NCI-H345 treated with DMSO at 0.1 percent for 48 hours (cell line): ENCODE data around the gene NMNAT3.

Source experiments
- DNase-seq: peaks from one replicate; lab custom pipeline; 2025; ENCODE audit not compliant: unreplicated experiment; lab: John Stamatoyannopoulos, UW

Gene NMNAT3

DNA sequence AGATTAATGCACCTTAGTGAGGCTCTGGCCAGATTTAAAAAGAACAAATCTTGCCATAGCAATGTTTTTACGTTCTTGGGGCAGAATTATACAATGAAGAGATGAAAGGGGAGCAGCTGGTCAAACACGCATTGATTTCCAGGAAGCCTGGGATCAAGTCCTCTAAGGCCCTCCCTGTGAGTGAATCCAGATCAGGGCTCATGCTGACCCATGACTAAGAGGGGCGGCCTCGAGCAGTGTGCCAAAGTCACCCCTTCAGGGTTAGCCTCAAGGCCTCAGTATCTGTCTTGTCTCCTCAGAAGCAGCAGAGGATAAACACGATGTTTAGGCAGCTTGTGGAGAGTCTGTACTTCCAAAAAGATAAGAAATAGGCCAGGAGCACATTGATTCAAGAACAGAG is 129.0 kb downstream of the NMNAT3 start:
- DNase-seq, result no peak

- no peak for DNase-seq
These were observed 130.1 kb downstream of the NMNAT3 start for GRCh38 chr3:139547666-139548065.

DNA sequence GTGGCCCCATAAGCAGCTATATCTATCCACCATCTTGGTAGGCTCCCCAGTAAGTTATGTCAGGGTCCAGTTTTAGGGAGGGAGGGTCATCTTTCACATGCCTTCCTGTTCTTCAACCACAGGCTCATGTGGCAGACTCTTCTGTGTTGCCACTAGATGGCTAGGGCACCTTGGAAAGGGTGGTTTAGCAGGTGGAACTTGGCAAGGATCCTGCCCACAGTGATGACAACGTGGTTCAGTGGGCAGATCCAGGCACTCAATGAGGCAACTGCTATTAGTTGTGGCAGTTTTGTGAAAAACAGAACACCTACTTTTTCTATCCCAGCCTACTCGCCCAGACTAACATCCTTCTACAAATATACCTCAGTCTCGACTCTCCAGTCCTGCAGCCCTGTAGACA is 131.0 kb downstream of the NMNAT3 start:
- DNase-seq, result no peak

GRCh38 chr3:139541532-139542288 is 136.1 kb downstream of the NMNAT3 start:
- no peak for DNase-seq

GRCh38 chr3:139540651-139541531 is 136.9 kb downstream of the NMNAT3 start:
- DNase-seq, result no peak

GRCh38 chr3:139538733-139539132 is 139.0 kb downstream of the NMNAT3 start:
- DNase-seq, result no peak

- no peak for DNase-seq
These were observed 139.8 kb downstream of the NMNAT3 start for GRCh38 chr3:139537795-139538621.

GRCh38 chr3:139537361-139537760 is 140.4 kb downstream of the NMNAT3 start:
- no peak for DNase-seq

- no peak for DNase-seq
These were observed 142.5 kb downstream of the NMNAT3 start for GRCh38 chr3:139534992-139535879.

- DNase-seq, result peak; percentile 59
These were observed 143.3 kb downstream of the NMNAT3 start for GRCh38 chr3:139534455-139534812.

DNA sequence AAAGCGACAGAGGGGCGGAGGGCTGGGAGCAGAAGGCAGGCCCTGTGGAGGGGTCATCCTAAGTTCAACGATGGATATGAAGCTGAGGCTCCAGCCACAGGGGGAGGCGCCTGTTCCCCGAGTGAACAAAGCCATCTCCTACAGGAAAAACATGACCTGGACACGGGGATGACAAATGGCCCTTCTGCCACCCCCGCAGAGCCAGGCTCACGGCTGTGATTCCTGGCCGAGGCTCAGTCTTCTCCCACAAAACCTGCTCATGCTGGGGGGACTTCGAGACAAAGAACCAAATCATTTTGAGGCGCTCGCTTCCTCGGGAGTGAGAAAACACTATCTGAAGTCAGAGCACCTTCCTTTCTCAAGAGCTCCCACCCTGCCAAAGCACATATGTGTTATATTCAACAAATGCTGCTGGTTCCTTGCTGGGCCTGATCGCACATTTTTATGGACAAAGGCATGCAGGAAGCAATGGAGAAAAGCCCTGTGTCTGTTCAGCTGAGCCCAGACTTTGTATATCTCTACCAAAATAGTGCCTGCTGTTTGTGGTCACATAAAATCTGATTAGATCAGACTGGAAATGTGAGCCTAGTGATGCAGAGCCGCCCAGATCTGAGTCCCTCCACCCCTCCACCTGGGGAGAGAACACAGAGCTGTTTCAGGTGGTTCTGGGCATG is 143.9 kb downstream of the NMNAT3 start:
- no peak for DNase-seq

GRCh38 chr3:139532976-139533375 is 144.8 kb downstream of the NMNAT3 start:
- no peak for DNase-seq

- DNase-seq, result no peak
These were observed 147.1 kb downstream of the NMNAT3 start for GRCh38 chr3:139530717-139531116.

DNA sequence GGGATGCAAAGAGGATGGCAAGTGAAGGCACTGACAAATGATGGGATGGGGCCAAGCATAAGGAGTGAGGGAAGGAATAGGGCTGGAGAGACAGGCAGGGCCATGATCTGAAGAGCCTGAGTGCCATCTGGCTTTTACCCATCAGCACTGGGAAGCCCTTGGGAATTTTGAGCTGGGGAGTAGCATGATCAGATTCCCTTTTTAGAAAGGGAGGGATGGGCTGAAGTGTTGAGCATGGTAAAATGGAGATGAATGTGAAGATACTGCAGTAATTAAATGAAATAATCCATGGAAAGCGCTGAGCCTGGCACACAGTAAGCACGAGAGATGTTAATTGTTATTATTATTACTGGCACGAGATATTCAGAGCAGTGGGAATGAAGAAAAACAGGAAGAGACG is 148.1 kb downstream of the NMNAT3 start:
- no peak for DNase-seq

GRCh38 chr3:139528924-139529323 is 148.8 kb downstream of the NMNAT3 start:
- DNase-seq, result no peak

DNA sequence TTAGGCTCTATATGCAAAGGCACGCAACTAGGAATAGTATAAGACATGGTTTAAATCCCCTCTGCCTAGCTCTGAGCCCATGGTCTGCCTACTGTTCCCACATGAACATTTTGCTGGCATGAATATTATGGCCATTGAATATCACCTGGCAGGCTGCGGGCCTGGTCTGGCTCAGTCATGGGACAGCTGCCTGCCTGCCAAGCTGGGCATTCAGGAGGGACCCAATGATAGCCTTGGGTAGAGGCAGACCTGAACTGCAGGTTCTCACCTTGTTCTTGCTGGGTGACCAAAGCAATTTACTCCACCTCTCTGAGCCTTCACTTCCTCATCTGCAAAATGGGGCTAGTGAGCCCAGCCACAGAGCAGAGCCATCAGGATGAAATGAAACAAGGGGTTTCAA is 149.5 kb downstream of the NMNAT3 start:
- no peak for DNase-seq

GRCh38 chr3:139527265-139527664 is 150.5 kb downstream of the NMNAT3 start:
- DNase-seq, result no peak

- DNase-seq, result no peak
These were observed 151.6 kb downstream of the NMNAT3 start for GRCh38 chr3:139526146-139526545.

GRCh38 chr3:139524841-139525636 is 152.7 kb downstream of the NMNAT3 start:
- no peak for DNase-seq
